Measurements from ENCODE around the gene RPL22.

RPL22 gene

DNA sequence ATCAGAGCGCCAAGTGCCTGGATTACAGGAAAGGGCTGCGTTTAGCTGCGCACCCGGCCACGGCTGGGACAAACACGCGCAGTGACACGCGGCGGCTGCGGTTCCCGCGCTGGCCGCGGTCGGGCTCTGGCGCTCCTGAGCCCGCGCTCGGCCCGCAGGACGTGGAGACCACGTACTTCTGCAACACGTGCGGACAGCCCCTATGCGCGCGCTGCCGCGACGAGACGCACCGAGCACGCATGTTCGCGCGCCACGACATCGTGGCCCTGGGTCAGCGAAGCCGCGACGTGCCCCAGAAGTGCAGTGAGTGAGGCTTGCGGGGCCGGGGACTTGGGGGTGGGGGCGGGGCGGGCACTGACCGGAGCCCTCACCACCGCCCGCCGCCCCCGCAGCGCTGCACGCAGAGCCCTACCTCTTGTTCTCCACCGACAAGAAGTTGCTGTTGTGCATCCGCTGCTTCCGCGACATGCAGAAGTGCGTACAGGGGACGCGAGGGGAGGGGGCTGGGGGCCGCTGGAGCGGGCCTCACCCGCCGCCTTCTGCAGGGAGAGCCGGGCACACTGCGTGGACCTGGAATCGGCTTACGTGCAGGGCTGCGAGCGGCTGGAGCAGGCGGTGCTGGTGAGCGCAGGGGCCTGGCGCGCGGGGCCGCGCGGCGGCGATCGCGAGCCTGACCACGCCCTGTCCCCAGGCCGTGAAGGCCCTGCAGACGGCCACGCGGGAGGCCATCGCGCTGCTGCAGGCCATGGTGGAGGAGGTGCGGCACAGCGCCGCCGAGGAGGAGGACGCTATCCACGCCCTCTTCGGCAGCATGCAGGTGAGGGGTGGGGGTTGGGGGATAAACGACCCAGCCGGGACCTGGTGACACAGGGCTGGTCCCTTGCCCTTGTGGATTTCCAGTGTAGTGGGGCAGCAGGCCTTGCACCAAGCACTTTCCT lies 9.6 kb upstream of the RPL22 start:
- no peak for DNase-seq (ENCODE audit: low read depth)
- TF ChIP-seq, protein P1, sequence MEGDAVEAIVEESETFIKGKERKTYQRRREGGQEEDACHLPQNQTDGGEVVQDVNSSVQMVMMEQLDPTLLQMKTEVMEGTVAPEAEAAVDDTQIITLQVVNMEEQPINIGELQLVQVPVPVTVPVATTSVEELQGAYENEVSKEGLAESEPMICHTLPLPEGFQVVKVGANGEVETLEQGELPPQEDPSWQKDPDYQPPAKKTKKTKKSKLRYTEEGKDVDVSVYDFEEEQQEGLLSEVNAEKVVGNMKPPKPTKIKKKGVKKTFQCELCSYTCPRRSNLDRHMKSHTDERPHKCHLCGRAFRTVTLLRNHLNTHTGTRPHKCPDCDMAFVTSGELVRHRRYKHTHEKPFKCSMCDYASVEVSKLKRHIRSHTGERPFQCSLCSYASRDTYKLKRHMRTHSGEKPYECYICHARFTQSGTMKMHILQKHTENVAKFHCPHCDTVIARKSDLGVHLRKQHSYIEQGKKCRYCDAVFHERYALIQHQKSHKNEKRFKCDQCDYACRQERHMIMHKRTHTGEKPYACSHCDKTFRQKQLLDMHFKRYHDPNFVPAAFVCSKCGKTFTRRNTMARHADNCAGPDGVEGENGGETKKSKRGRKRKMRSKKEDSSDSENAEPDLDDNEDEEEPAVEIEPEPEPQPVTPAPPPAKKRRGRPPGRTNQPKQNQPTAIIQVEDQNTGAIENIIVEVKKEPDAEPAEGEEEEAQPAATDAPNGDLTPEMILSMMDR (IDR thresholded peaks at IDR 0.05; ENCODE audit: control insufficient read depth, insufficient read depth, low read depth, low read length, missing control alignments) = peak; percentile 25
- H3K4me3 ChIP-seq (ENCODE audit: control insufficient read depth, low read depth, low read length) = peak overlapping the region; percentile 37

DNA sequence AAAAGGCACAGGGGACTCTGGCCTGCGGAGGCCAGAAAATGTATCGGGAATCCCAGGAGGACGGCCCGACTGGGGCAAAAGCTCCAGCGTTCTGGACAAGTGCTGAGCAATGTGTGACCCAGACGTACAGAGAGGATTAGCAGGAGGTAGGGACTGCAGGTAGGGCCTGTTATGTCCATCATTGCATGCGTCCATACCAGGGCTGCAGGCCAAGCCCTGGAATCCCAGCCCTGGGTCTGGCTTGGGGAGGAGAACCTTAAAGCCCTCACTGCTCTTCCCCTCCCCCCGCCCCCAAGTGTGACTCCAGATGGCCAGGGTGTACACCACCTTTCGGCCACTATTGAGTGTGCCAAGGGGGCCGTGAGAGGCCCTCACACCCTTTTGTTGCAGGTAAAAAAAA lies 8.5 kb upstream of the RPL22 start:
- H3K4me3 ChIP-seq (ENCODE audit: control insufficient read depth, low read depth, low read length) = no peak overlapping the region
- TF ChIP-seq, protein P1 (IDR thresholded peaks at IDR 0.05; ENCODE audit: control insufficient read depth, insufficient read depth, low read depth, low read length, missing control alignments) = no peak
- DNase-seq (ENCODE audit: low read depth) = no peak

DNA sequence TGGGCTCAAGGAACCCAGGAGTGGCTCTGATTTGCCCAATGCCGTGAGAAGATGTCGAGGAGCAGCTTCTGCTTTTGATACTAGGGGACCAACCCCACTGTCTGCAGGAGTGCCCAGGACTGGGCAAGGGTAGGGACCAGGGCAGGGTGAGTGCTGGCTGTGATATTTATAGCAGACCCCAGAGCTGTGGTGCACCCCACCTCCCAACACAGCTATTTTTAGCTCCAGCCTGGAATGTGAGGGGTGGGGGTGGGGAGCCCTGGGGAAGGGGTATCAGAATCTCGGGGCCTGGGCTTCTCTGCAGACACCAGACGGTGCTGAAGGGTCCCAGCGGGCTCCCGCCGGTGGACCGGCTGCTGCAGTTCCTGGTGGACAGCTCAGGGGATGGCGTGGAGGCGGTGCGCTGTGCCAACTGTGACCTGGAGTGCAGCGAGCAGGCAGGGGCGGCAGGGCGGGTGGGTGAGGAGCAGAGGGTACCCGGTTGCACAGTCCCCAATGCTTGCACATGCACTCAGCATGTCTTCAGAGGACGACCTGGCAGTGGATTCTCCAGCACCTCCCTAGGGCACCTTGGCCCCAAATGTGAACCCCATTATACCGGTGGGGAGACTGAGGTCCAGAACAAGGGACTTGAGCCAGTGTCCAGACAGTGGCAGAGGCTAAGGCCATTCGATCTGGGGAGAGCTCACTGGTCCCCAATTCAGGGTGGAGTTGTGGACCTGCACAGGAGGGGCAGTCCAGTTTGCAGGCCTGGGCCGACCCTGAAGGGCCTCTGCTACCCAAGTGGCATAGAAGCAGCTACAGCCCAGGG lies 7.9 kb upstream of the RPL22 start:
- DNase-seq (ENCODE audit: low read depth) = no peak
- TF ChIP-seq, protein P1 (IDR thresholded peaks at IDR 0.05; ENCODE audit: control insufficient read depth, insufficient read depth, low read depth, low read length, missing control alignments) = no peak
- H3K4me3 ChIP-seq (ENCODE audit: control insufficient read depth, low read depth, low read length) = no peak overlapping the region

DNA sequence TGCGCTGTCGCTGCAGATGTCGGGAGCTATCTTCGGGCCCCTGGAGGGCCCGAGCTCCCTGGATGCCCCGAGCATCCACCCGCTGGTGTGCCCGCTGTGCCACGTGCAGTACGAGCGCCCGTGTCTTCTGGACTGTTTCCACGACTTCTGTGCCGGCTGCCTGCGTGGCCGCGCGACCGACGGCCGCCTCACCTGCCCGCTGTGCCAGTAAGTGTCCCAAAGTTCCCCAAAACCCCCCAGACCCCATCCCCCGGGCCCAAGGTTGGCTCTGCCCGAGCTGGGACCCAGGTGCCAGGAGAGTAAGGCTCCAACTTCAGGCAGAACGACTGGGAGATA lies 7.1 kb upstream of the RPL22 start:
- TF ChIP-seq, protein P1 (IDR thresholded peaks at IDR 0.05; ENCODE audit: control insufficient read depth, insufficient read depth, low read depth, low read length, missing control alignments) = no peak
- no peak for DNase-seq (ENCODE audit: low read depth)
- H3K4me3 ChIP-seq (ENCODE audit: control insufficient read depth, low read depth, low read length) = peak overlapping the region; percentile 64

DNA sequence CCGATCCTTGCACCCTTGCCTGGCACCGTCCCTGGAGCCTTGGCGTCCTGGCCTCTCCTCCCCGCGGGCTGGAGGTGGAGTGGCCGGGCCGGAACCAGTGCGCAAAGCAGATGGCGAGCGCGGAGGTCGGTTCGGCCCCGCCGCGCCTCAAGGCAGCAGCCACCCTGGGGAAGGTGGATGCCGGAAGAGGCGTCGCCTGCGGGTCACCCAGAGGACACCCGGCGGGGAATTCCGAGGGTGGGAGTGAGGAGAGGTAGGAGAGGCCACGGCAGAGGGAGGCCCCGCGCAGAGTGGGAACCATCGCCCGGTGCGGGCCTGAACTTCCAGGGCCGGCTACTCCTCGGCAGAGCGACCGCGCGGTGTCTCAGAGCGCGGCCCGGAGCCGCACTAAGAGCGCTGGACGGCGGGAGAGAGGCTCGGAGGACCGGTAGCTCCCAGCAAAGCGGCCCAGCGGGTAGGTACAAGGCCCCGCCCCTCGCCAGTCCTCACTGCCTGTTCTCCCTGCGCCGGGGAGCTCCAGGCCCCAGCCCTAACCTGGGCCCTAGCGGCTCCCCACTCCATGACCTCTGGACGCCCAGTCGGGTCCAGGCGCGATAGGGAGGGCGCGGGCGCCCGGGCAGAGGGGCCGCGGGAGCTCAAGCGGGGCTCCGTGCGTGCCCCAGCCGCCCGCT lies 6.6 kb upstream of the RPL22 start, which contains the start of gene RNF207:
TSS of gene RNF207 (plus strand) at position 271 of the 671 bp plus-strand sequence. CDS start 417 bp downstream, outside the sequence.
- H3K4me3 ChIP-seq (ENCODE audit: control insufficient read depth, low read depth, low read length) = peak within 1 kb of the TSS; percentile 64

More for the DNA sequence above, 6.6 kb upstream of the RPL22 start, which contains the start of gene RNF207:
- TF ChIP-seq, protein P1 (IDR thresholded peaks at IDR 0.05; ENCODE audit: control insufficient read depth, insufficient read depth, low read depth, low read length, missing control alignments) = no peak
- DNase-seq (ENCODE audit: low read depth) = no peak
